LNCaP clone FGC (cell line): ENCODE data around the gene RIT1.

ENCODE experiments used
- DNase-seq: peaks from one replicate; pipeline ENCODE4 v3.0.0-alpha.2; 2011; ENCODE audit warnings: low read depth
- H3K4me3 ChIP-seq: 2 replicates; pipeline ENCODE4 v1.5.1; 2011; ENCODE audit warnings: mild to moderate bottlenecking, low read depth, low read length, control low read depth
- CTCF ChIP-seq: IDR thresholded peaks from 2 replicates; pipeline ENCODE4 v1.5.1; 2012; ENCODE audit warnings: mild to moderate bottlenecking; ENCODE audit not compliant: control insufficient read depth, insufficient read depth; ENCODE audit errors: extremely low read depth

The RIT1 gene

DNA sequence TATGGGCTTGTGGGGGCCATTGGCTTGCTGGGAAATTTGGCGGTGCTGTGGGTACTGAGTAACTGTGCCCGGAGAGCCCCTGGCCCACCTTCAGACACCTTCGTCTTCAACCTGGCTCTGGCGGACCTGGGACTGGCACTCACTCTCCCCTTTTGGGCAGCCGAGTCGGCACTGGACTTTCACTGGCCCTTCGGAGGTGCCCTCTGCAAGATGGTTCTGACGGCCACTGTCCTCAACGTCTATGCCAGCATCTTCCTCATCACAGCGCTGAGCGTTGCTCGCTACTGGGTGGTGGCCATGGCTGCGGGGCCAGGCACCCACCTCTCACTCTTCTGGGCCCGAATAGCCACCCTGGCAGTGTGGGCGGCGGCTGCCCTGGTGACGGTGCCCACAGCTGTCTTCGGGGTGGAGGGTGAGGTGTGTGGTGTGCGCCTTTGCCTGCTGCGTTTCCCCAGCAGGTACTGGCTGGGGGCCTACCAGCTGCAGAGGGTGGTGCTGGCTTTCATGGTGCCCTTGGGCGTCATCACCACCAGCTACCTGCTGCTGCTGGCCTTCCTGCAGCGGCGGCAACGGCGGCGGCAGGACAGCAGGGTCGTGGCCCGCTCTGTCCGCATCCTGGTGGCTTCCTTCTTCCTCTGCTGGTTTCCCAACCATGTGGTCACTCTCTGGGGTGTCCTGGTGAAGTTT lies 30.8 kb upstream of the RIT1 start:
- no peak for TF ChIP-seq CTCF
- H3K4me3 ChIP-seq = no peak overlapping the region
- no peak for DNase-seq

GRCh38 chr1:155940993-155941844 lies 30.1 kb upstream of the RIT1 start, which contains the start of gene RXFP4:
Gene RXFP4, plus strand, starts transcription at chr1:155941638. Its CDS starts 72 bp downstream, at chr1:155941710.
- no peak for TF ChIP-seq CTCF
- H3K4me3 ChIP-seq = no peak within 1 kb of the TSS
- DNase-seq = no peak

GRCh38 chr1:155940482-155940992 lies 29.4 kb upstream of the RIT1 start:
- TF ChIP-seq CTCF = no peak
- H3K4me3 ChIP-seq = no peak overlapping the region
- DNase-seq = peak; percentile 21

- peak; percentile 80 for TF ChIP-seq CTCF
- peak; percentile 30 for DNase-seq
Measured at GRCh38 chr1:155938220-155938627, 27.1 kb upstream of the RIT1 start.

GRCh38 chr1:155934936-155935590 lies 23.9 kb upstream of the RIT1 start:
- peak overlapping the region; percentile 90 for H3K4me3 ChIP-seq
- TF ChIP-seq CTCF = no peak
- DNase-seq = no peak

More at GRCh38 chr1:155938220-155938627, 27.1 kb upstream of the RIT1 start:
- H3K4me3 ChIP-seq = no peak overlapping the region

DNA sequence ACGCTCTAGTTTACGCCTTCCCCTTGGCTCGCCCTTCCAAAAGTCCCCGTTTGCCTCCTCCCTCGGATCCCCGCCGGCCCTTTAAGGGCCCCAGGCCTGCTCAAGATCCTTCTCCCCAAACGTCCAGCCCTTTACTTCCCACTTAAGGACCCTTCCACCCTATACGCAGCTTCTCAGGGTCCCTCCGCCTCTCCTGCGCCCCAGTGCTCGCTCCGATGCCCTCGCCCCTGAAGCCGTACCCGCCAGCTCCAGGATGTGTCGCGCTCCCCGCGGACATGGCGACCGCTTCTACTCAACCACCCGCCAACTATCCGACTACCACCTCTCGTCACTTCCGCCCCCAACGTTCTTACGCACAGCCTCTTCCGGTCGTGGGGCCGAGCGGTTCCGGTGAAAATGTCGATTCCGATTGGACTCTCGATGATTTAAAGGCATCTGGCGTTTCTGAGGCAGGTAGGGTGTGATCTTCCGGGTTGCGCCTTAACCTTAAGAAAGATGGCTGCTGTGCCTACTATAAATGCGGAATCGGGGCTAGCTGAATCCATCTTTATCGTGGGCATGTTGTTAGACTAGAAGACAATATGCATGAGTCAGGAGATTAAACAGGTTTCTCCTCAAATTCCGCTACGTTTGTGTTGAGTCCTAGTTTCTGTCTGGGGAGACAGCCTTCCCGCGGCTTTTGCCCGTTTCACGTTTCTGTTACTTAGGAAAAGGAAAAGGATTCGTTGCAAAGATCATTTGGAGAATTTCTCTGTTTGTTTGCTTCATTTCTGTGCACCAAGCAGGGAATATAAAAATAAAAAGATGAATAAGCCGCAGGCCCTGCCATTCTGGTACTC lies 23.2 kb upstream of the RIT1 start, which contains the start of gene KHDC4:
TSS of gene KHDC4 (minus strand) at position 317 of the 839 bp plus-strand sequence. CDS start at position 277, 40 bp downstream.
- no peak for TF ChIP-seq CTCF
- peak; percentile 99 for DNase-seq
- H3K4me3 ChIP-seq = peak within 1 kb of the TSS; percentile 90
